HEK293 (cell line): Measurements from ENCODE around the gene ACSL3.

Experiments
- KLF9 ChIP-seq: fragments of 450-650 bp; formaldehyde crosslinking; IDR thresholded peaks from 2 replicates; pipeline ENCODE4 v1.5.1; 2016; ENCODE audit warnings: missing biosample characterization, missing genetic modification characterization, low read depth
- MEIS1 ChIP-seq: sonication (generic); formaldehyde crosslinking; IDR thresholded peaks from 2 replicates; pipeline ENCODE4 v1.8.1; 2022; ENCODE audit warnings: missing genetic modification reagents, mild to moderate bottlenecking, borderline replicate concordance
- ZFP3 ChIP-seq: fragments of 450-650 bp; formaldehyde crosslinking; IDR thresholded peaks from 2 replicates; pipeline ENCODE4 v1.5.1; 2016; ENCODE audit warnings: low read depth, missing biosample characterization, missing genetic modification characterization
- ZNF175 ChIP-seq: fragments of 450-650 bp; formaldehyde crosslinking; IDR thresholded peaks from 2 replicates; pipeline ENCODE4 v1.5.1; 2016; ENCODE audit warnings: missing biosample characterization, missing genetic modification characterization
- TF ChIP-seq, protein P1 (sequence below): fragments of 450-650 bp; formaldehyde crosslinking; IDR thresholded peaks from 2 replicates; pipeline ENCODE4 v1.5.1; 2016; ENCODE audit warnings: missing biosample characterization, missing genetic modification characterization
- TF ChIP-seq, protein P2 (sequence below): fragments of 450-650 bp; formaldehyde crosslinking; IDR thresholded peaks from 2 replicates; pipeline ENCODE4 v1.5.1; 2016; ENCODE audit warnings: missing biosample characterization, missing genetic modification characterization, low read depth

DNA sequence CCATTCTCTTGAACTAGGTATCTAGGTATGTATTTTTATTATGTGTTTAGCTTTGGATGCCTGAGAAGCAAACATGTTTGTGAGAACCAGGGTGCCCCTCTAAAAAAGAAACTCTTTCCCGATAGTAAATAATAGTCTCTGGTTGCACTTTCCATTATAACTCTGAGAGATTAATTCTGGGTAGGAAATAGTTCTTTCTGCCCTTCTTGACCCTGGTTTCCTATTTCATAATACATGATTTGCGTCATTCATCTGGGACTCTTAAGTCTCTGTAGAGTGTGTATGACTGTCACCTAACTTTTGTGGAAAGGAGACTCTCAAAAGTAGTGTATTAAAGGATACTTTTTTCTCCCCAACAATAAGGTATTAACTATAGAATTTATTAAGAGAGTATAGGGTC, 31.5 kb downstream of the ACSL3 start:
- TF ChIP-seq KLF9: no peak
- TF ChIP-seq ZFP3 (tag by site-specific recombination): no peak
- TF ChIP-seq, protein P1, sequence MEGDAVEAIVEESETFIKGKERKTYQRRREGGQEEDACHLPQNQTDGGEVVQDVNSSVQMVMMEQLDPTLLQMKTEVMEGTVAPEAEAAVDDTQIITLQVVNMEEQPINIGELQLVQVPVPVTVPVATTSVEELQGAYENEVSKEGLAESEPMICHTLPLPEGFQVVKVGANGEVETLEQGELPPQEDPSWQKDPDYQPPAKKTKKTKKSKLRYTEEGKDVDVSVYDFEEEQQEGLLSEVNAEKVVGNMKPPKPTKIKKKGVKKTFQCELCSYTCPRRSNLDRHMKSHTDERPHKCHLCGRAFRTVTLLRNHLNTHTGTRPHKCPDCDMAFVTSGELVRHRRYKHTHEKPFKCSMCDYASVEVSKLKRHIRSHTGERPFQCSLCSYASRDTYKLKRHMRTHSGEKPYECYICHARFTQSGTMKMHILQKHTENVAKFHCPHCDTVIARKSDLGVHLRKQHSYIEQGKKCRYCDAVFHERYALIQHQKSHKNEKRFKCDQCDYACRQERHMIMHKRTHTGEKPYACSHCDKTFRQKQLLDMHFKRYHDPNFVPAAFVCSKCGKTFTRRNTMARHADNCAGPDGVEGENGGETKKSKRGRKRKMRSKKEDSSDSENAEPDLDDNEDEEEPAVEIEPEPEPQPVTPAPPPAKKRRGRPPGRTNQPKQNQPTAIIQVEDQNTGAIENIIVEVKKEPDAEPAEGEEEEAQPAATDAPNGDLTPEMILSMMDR (tag by site-specific recombination): no peak
- no peak for TF ChIP-seq ZNF175
- no peak for TF ChIP-seq MEIS1 (CRISPR knock-in tag)
- TF ChIP-seq, protein P2, sequence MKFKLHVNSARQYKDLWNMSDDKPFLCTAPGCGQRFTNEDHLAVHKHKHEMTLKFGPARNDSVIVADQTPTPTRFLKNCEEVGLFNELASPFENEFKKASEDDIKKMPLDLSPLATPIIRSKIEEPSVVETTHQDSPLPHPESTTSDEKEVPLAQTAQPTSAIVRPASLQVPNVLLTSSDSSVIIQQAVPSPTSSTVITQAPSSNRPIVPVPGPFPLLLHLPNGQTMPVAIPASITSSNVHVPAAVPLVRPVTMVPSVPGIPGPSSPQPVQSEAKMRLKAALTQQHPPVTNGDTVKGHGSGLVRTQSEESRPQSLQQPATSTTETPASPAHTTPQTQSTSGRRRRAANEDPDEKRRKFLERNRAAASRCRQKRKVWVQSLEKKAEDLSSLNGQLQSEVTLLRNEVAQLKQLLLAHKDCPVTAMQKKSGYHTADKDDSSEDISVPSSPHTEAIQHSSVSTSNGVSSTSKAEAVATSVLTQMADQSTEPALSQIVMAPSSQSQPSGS (tag by site-specific recombination): no peak
